WTC11 (cell line): Measurements from ENCODE around the gene ALLC. TPM values are rescaled to one million over a fixed set of nuclear protein-coding genes. Genes with fewer than 3 reads are reported as not detected.
A peak's percentile ranks its signal among the peaks of the same experiment; 100 is the strongest.

ENCODE experiments used
- ATAC-seq: fragments of 200-7000 bp; cut with Tn5 transposase; 2 replicates; pipeline ENCODE4 v1.10.0; 2021; ENCODE audit warnings: mild to moderate bottlenecking, moderate library complexity
- CTCF ChIA-PET: fragments of 300-600 bp; sonication (Branson Sonifier 250); formaldehyde crosslinking; loops from one replicate; lab custom pipeline; 2021; ENCODE audit warnings: antibody characterized with exemption; lab: Charles Lee
- POLR2A ChIA-PET: fragments of 350-600 bp; sonication (Branson Sonifier 250); formaldehyde crosslinking; loops from one replicate; lab custom pipeline; 2021; ENCODE audit warnings: antibody characterized with exemption; lab: Charles Lee
- DNase-seq: peaks from one replicate; pipeline ENCODE4 v3.0.0; 2021; ENCODE audit warnings: low spot score
- H3K27ac Mint-ChIP-seq: 2 replicates; pipeline ENCODE4 v1.8.0; 2021; ENCODE audit warnings: mixed read lengths
- H3K27me3 Mint-ChIP-seq: 2 replicates; pipeline ENCODE4 v1.8.0; 2021; ENCODE audit warnings: low read depth, mild to moderate bottlenecking, moderate library complexity, mixed read lengths
- H3K36me3 Mint-ChIP-seq: 2 replicates; pipeline ENCODE4 v1.8.0; 2021; ENCODE audit warnings: mixed read lengths
- H3K4me1 Mint-ChIP-seq: 2 replicates; pipeline ENCODE4 v1.8.0; 2022; ENCODE audit warnings: mixed read lengths
- H3K4me3 Mint-ChIP-seq: 2 replicates; pipeline ENCODE4 v1.8.0; 2021; ENCODE audit warnings: mild to moderate bottlenecking, moderate library complexity, mixed read lengths
- H3K9me3 Mint-ChIP-seq: 2 replicates; pipeline ENCODE4 v1.8.0; 2021; ENCODE audit warnings: mixed read lengths
- E2F4 ChIP-seq: sonication (generic); formaldehyde crosslinking; IDR thresholded peaks from 2 replicates; pipeline ENCODE4 v1.8.1; 2022; ENCODE audit warnings: low read depth, mild to moderate bottlenecking, moderate library complexity, missing genetic modification reagents, borderline replicate concordance
- EMX1 ChIP-seq: fragments of 250-450 bp; sonication (Bioruptor Pico); IDR thresholded peaks from 2 replicates; pipeline ENCODE4 v1.8.0; 2021; ENCODE audit warnings: mild to moderate bottlenecking
- ETV6 ChIP-seq: sonication (generic); formaldehyde crosslinking; IDR thresholded peaks from 2 replicates; pipeline ENCODE4 v1.8.1; 2022; ENCODE audit warnings: mild to moderate bottlenecking, missing genetic modification reagents
- FOXP1 ChIP-seq: sonication (generic); formaldehyde crosslinking; IDR thresholded peaks from 2 replicates; pipeline ENCODE4 v1.8.0; 2022; ENCODE audit warnings: missing genetic modification reagents, mild to moderate bottlenecking, moderate library complexity, borderline replicate concordance
- HMGA2 ChIP-seq: fragments of 250-450 bp; sonication (Bioruptor Pico); IDR thresholded peaks from 2 replicates; pipeline ENCODE4 v1.4.0; 2021; ENCODE audit warnings: mild to moderate bottlenecking, moderate library complexity
- IRF2 ChIP-seq: sonication (generic); formaldehyde crosslinking; IDR thresholded peaks from 2 replicates; pipeline ENCODE4 v1.8.0; 2022; ENCODE audit warnings: low read depth, missing genetic modification reagents, borderline replicate concordance
- KAT7 ChIP-seq: sonication (generic); formaldehyde crosslinking; IDR thresholded peaks from 2 replicates; pipeline ENCODE4 v1.8.1; 2023; ENCODE audit warnings: missing genetic modification reagents, mild to moderate bottlenecking, borderline replicate concordance
- NFE2L1 ChIP-seq: sonication (generic); formaldehyde crosslinking; IDR thresholded peaks from 2 replicates; pipeline ENCODE4 v1.8.1; 2023; ENCODE audit warnings: missing genetic modification reagents
- NR1H2 ChIP-seq: sonication (generic); formaldehyde crosslinking; IDR thresholded peaks from 2 replicates; pipeline ENCODE4 v1.9.0; 2021; ENCODE audit warnings: mild to moderate bottlenecking, moderate library complexity, missing genetic modification reagents
- NR2C2 ChIP-seq: sonication (generic); formaldehyde crosslinking; IDR thresholded peaks from 2 replicates; pipeline ENCODE4 v1.8.0; 2022; ENCODE audit warnings: mild to moderate bottlenecking, missing genetic modification reagents
- STAT6 ChIP-seq: sonication (generic); formaldehyde crosslinking; conservative IDR thresholded peaks from 2 replicates; pipeline ENCODE4 v1.8.1; 2023; ENCODE audit warnings: mild to moderate bottlenecking, low read depth, missing genetic modification reagents, moderate library complexity
- TEAD1 ChIP-seq: sonication (generic); formaldehyde crosslinking; IDR thresholded peaks from 2 replicates; pipeline ENCODE4 v1.8.0; 2022; ENCODE audit warnings: mild to moderate bottlenecking, missing genetic modification reagents
- TEAD4 ChIP-seq: sonication (generic); formaldehyde crosslinking; IDR thresholded peaks from 2 replicates; pipeline ENCODE4 v1.8.0; 2022; ENCODE audit warnings: mild to moderate bottlenecking, missing genetic modification reagents
- USF1 ChIP-seq: sonication (generic); formaldehyde crosslinking; IDR thresholded peaks from 2 replicates; pipeline ENCODE4 v1.8.0; 2022; ENCODE audit warnings: mild to moderate bottlenecking, missing genetic modification reagents
- ZNF416 ChIP-seq: fragments of 250-450 bp; sonication (Bioruptor Pico); IDR thresholded peaks from 2 replicates; pipeline ENCODE4 v1.9.0; 2021; ENCODE audit warnings: mild to moderate bottlenecking, inconsistent platforms
- total RNA-seq: library from RNA; stranded (reverse); gene quantifications from 3 replicates; pipeline ENCODE4 v1.2.3, GENCODE V29; 2021
- TF ChIP-seq, protein P1 (sequence below): fragments of 250-450 bp; sonication (Bioruptor Pico); IDR thresholded peaks from 2 replicates; pipeline ENCODE4 v1.9.0; 2021; ENCODE audit warnings: mild to moderate bottlenecking
- TF ChIP-seq, protein P2 (sequence below): sonication (generic); formaldehyde crosslinking; IDR thresholded peaks from 2 replicates; pipeline ENCODE4 v1.8.0; 2023; ENCODE audit warnings: missing genetic modification reagents
- TF ChIP-seq, protein P3 (sequence below): sonication (generic); formaldehyde crosslinking; IDR thresholded peaks from 2 replicates; pipeline ENCODE4 v1.8.0; 2022; ENCODE audit warnings: mild to moderate bottlenecking, missing genetic modification reagents
- TF ChIP-seq, protein P4 (sequence below): sonication (generic); formaldehyde crosslinking; IDR thresholded peaks from 2 replicates; pipeline ENCODE4 v1.8.1; 2022; ENCODE audit warnings: mild to moderate bottlenecking, missing genetic modification reagents, moderate library complexity, borderline replicate concordance
- TF ChIP-seq, protein P5 (sequence below): sonication (generic); formaldehyde crosslinking; IDR thresholded peaks from 2 replicates; pipeline ENCODE4 v1.8.1; 2023; ENCODE audit warnings: mild to moderate bottlenecking, missing genetic modification reagents, moderate library complexity

The ALLC gene
- total RNA-seq, 1 experiment from 2014 or later: not detected

- H3K27ac Mint-ChIP-seq: no peak overlapping the region
- TF ChIP-seq, protein P1, sequence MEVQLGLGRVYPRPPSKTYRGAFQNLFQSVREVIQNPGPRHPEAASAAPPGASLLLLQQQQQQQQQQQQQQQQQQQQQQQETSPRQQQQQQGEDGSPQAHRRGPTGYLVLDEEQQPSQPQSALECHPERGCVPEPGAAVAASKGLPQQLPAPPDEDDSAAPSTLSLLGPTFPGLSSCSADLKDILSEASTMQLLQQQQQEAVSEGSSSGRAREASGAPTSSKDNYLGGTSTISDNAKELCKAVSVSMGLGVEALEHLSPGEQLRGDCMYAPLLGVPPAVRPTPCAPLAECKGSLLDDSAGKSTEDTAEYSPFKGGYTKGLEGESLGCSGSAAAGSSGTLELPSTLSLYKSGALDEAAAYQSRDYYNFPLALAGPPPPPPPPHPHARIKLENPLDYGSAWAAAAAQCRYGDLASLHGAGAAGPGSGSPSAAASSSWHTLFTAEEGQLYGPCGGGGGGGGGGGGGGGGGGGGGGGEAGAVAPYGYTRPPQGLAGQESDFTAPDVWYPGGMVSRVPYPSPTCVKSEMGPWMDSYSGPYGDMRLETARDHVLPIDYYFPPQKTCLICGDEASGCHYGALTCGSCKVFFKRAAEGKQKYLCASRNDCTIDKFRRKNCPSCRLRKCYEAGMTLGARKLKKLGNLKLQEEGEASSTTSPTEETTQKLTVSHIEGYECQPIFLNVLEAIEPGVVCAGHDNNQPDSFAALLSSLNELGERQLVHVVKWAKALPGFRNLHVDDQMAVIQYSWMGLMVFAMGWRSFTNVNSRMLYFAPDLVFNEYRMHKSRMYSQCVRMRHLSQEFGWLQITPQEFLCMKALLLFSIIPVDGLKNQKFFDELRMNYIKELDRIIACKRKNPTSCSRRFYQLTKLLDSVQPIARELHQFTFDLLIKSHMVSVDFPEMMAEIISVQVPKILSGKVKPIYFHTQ (CRISPR knock-in tag): no peak
- TF ChIP-seq, protein P2, sequence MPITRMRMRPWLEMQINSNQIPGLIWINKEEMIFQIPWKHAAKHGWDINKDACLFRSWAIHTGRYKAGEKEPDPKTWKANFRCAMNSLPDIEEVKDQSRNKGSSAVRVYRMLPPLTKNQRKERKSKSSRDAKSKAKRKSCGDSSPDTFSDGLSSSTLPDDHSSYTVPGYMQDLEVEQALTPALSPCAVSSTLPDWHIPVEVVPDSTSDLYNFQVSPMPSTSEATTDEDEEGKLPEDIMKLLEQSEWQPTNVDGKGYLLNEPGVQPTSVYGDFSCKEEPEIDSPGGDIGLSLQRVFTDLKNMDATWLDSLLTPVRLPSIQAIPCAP (CRISPR knock-in tag): no peak
- no peak for TF ChIP-seq NR2C2 (CRISPR knock-in tag)
- TF ChIP-seq EMX1: no peak
- TF ChIP-seq ZNF416 (CRISPR knock-in tag): no peak
- TF ChIP-seq NFE2L1 (CRISPR knock-in tag): no peak
- no peak for TF ChIP-seq E2F4 (CRISPR knock-in tag)
- TF ChIP-seq, protein P3, sequence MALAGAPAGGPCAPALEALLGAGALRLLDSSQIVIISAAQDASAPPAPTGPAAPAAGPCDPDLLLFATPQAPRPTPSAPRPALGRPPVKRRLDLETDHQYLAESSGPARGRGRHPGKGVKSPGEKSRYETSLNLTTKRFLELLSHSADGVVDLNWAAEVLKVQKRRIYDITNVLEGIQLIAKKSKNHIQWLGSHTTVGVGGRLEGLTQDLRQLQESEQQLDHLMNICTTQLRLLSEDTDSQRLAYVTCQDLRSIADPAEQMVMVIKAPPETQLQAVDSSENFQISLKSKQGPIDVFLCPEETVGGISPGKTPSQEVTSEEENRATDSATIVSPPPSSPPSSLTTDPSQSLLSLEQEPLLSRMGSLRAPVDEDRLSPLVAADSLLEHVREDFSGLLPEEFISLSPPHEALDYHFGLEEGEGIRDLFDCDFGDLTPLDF (CRISPR knock-in tag): no peak
- TF ChIP-seq ETV6: no peak
- TF ChIP-seq KAT7: no peak
- no peak for TF ChIP-seq NR1H2 (CRISPR knock-in tag)
- no peak for TF ChIP-seq TEAD4
- TF ChIP-seq, protein P4, sequence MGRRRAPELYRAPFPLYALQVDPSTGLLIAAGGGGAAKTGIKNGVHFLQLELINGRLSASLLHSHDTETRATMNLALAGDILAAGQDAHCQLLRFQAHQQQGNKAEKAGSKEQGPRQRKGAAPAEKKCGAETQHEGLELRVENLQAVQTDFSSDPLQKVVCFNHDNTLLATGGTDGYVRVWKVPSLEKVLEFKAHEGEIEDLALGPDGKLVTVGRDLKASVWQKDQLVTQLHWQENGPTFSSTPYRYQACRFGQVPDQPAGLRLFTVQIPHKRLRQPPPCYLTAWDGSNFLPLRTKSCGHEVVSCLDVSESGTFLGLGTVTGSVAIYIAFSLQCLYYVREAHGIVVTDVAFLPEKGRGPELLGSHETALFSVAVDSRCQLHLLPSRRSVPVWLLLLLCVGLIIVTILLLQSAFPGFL: no peak
- no peak for TF ChIP-seq USF1
- TF ChIP-seq TEAD1 (CRISPR knock-in tag): no peak
- TF ChIP-seq, protein P5, sequence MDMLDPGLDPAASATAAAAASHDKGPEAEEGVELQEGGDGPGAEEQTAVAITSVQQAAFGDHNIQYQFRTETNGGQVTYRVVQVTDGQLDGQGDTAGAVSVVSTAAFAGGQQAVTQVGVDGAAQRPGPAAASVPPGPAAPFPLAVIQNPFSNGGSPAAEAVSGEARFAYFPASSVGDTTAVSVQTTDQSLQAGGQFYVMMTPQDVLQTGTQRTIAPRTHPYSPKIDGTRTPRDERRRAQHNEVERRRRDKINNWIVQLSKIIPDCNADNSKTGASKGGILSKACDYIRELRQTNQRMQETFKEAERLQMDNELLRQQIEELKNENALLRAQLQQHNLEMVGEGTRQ (CRISPR knock-in tag): no peak
- no peak for TF ChIP-seq IRF2 (CRISPR knock-in tag)
- no peak for TF ChIP-seq FOXP1 (CRISPR knock-in tag)
- no peak for TF ChIP-seq STAT6
- no peak for TF ChIP-seq HMGA2 (CRISPR knock-in tag)
- POLR2A ChIA-PET: no interaction called here
- peaks cover 3% of the 10 kb centered on the region for H3K36me3 Mint-ChIP-seq
- H3K4me1 Mint-ChIP-seq: peaks cover 15% of the 10 kb centered on the region
- no peaks in the 10 kb centered on the region; the same call in 1 of the 2 replicates for H3K27me3 Mint-ChIP-seq
- CTCF ChIA-PET: no interaction called here
- peaks cover 27% of the 10 kb centered on the region for H3K9me3 Mint-ChIP-seq
- ATAC-seq (peak; percentile 38), DNase-seq (no peak)
- no peak overlapping the region for H3K4me3 Mint-ChIP-seq
Observed at GRCh38 chr2:3662239-3662638, 4.2 kb downstream of the ALLC start.
